ENCODE measurements around the gene ACMSD. TPM values are rescaled to one million over a fixed set of nuclear protein-coding genes. Genes with fewer than 3 reads are reported as not detected.

The ACMSD gene
- total and polyA plus RNA-seq, 2 donors (not counting 1 experiment from before 2014, with no cell fraction given) = not detected

DNA sequence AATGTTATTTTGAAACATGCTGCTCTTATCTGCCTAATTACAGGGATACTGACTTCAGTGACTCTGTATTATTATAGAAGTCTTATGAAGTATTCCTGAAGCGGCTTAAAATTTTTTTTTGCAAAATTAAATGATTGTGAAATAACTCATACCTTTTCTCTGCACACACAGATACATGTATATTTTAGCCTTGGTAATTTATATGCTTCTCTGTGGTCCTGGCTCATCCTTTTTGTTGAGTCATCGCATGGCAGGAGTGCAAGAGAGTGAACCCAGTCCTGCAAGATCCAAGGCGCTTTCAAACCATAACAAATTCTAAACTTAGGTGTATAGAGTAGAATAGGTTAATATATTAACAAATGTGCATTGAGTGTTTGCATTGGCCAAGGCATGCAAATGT is 88.8 kb downstream of the ACMSD start:
- peaks cover 2% of the 10 kb centered on the region for H4K20me1 ChIP-seq (ENCODE audit: control insufficient read depth, extremely low read depth, insufficient read depth, low read length)

DNA sequence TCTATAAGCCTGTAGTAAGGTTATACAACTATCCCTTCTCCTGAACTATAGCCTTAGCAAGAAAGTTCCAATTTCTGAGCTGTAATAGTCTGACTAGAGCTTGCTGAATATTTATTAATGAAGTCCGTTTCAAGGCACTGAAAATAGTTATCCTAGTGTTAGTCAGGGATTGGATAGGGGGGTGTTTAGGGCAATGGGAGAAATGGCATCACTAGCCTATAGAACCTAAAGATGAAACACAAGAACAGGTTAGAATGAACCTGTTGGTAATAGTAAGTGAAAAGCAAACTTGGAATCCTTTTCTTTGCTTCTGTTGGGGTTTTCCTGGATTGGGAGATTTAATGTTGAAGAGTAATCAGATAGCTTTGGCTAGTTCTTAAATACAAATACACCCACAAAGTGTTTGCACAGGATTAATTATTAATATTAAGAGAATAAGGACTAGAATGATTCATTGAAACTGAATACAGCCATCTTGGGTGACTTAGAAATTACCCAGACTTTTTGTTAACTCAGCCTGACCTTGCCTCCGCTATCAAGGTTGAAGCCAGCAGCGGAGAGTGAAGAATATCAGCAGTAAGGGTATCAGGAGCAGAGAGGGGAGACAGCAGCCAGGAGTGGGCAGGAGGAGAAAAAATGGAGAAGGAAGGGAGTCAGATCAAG is 94.6 kb downstream of the ACMSD start:
- no peak overlapping the region for H3K4me3 ChIP-seq (replicated peaks in 1 of 4; ENCODE audit: control extremely low read depth in 1 of 4, insufficient read depth in 1 of 4, low read depth in 3 of 4, low read length in 4 of 4)
- H2AFZ ChIP-seq (ENCODE audit: low read length) = no peak overlapping the region
- no peak overlapping the region for H3K27ac ChIP-seq (ENCODE audit: insufficient read depth, low read length)
- DNase-seq (ENCODE audit: low read depth in 2 of 2) = no peak
- H3K9ac ChIP-seq (ENCODE audit: insufficient read depth, low read length) = no peak overlapping the region
- no peaks in the 10 kb centered on the region for H3K27me3 ChIP-seq (ENCODE audit: control insufficient read depth, insufficient read depth, low read length)
- peaks cover 86% of the 10 kb centered on the region for H3K79me2 ChIP-seq (ENCODE audit: control insufficient read depth, insufficient read depth, low read length)
- H3K4me2 ChIP-seq (ENCODE audit: extremely low read depth, insufficient read depth, low read length) = no peak overlapping the region
- peaks cover 4% of the 10 kb centered on the region for H3K4me1 ChIP-seq (ENCODE audit: control insufficient read depth, extremely low read depth, insufficient read depth, low read length)
- no peaks in the 10 kb centered on the region for H4K20me1 ChIP-seq (ENCODE audit: control insufficient read depth, extremely low read depth, insufficient read depth, low read length)
- no peak for TF ChIP-seq EZH2 (IDR thresholded peaks at IDR 0.05; ENCODE audit: low read length, missing control alignments)
- TF ChIP-seq, protein P1, sequence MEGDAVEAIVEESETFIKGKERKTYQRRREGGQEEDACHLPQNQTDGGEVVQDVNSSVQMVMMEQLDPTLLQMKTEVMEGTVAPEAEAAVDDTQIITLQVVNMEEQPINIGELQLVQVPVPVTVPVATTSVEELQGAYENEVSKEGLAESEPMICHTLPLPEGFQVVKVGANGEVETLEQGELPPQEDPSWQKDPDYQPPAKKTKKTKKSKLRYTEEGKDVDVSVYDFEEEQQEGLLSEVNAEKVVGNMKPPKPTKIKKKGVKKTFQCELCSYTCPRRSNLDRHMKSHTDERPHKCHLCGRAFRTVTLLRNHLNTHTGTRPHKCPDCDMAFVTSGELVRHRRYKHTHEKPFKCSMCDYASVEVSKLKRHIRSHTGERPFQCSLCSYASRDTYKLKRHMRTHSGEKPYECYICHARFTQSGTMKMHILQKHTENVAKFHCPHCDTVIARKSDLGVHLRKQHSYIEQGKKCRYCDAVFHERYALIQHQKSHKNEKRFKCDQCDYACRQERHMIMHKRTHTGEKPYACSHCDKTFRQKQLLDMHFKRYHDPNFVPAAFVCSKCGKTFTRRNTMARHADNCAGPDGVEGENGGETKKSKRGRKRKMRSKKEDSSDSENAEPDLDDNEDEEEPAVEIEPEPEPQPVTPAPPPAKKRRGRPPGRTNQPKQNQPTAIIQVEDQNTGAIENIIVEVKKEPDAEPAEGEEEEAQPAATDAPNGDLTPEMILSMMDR (conservative IDR thresholded peaks at IDR 0.05 in 1 of 2, IDR thresholded peaks at IDR 0.05 in 1 of 2; ENCODE audit: low read depth in 1 of 2, low read length in 2 of 2) = no peak
- no peaks in the 10 kb centered on the region for H3K9me3 ChIP-seq (ENCODE audit: control insufficient read depth, insufficient read depth, low read depth, low read length)
- no peaks in the 10 kb centered on the region for H3K36me3 ChIP-seq (ENCODE audit: control insufficient read depth, insufficient read depth, low read length)

More for the DNA sequence above, 88.8 kb downstream of the ACMSD start:
- peaks cover 5% of the 10 kb centered on the region for H3K4me1 ChIP-seq (ENCODE audit: control insufficient read depth, extremely low read depth, insufficient read depth, low read length)
- H3K36me3 ChIP-seq (ENCODE audit: control insufficient read depth, insufficient read depth, low read length) = no peaks in the 10 kb centered on the region
- H3K4me2 ChIP-seq (ENCODE audit: extremely low read depth, insufficient read depth, low read length) = peak overlapping the region; percentile 52
- no peak overlapping the region for H3K9ac ChIP-seq (ENCODE audit: insufficient read depth, low read length)
- peak; percentile 20 to 55 for DNase-seq (ENCODE audit: low read depth in 2 of 2)
- no peak overlapping the region for H2AFZ ChIP-seq (ENCODE audit: low read length)
- H3K79me2 ChIP-seq (ENCODE audit: control insufficient read depth, insufficient read depth, low read length) = peaks cover 97% of the 10 kb centered on the region
- H3K4me3 ChIP-seq (replicated peaks in 1 of 4; ENCODE audit: control extremely low read depth in 1 of 4, insufficient read depth in 1 of 4, low read depth in 3 of 4, low read length in 4 of 4) = no peak overlapping the region
- no peak overlapping the region for H3K27ac ChIP-seq (ENCODE audit: insufficient read depth, low read length)
- no peaks in the 10 kb centered on the region for H3K9me3 ChIP-seq (ENCODE audit: control insufficient read depth, insufficient read depth, low read depth, low read length)
- TF ChIP-seq EZH2 (IDR thresholded peaks at IDR 0.05; ENCODE audit: low read length, missing control alignments) = no peak
- TF ChIP-seq, protein P1 (conservative IDR thresholded peaks at IDR 0.05 in 1 of 2, IDR thresholded peaks at IDR 0.05 in 1 of 2; ENCODE audit: low read depth in 1 of 2, low read length in 2 of 2) = no peak
- H3K27me3 ChIP-seq (ENCODE audit: control insufficient read depth, insufficient read depth, low read length) = no peaks in the 10 kb centered on the region

DNA sequence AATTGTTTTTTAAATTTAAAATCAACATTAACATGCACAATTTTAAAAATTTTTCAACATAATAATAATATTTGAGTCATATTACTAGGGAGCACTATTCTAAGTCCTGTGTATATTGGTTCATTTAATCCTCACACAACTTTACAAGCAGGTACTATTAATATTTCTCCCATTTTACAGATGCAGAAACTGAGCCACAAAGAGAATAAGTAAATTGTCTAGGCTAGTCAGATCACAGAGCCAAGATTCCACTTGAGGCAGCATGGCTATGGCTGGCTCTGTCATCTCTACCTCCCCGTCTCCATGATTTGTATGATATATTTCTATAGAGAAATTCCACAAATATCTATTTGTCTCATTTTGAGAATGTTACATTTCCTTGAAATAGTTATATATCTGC is 95.3 kb downstream of the ACMSD start:
- Histone ChIP-seq H3K27me3 (ENCODE audit: control insufficient read depth, insufficient read depth, low read length) (no peaks in the 10 kb centered on the region), H3K9ac (ENCODE audit: insufficient read depth, low read length) (no peak overlapping the region), H3K4me1 (ENCODE audit: control insufficient read depth, extremely low read depth, insufficient read depth, low read length) (peaks cover 4% of the 10 kb centered on the region), H2AFZ (ENCODE audit: low read length) (no peak overlapping the region), H3K79me2 (ENCODE audit: control insufficient read depth, insufficient read depth, low read length) (peaks cover 80% of the 10 kb centered on the region), H3K9me3 (ENCODE audit: control insufficient read depth, insufficient read depth, low read depth, low read length) (no peaks in the 10 kb centered on the region), H3K27ac (ENCODE audit: insufficient read depth, low read length) (no peak overlapping the region), H4K20me1 (ENCODE audit: control insufficient read depth, extremely low read depth, insufficient read depth, low read length) (no peaks in the 10 kb centered on the region), H3K4me2 (ENCODE audit: extremely low read depth, insufficient read depth, low read length) (no peak overlapping the region), H3K4me3 (replicated peaks in 1 of 4; ENCODE audit: control extremely low read depth in 1 of 4, insufficient read depth in 1 of 4, low read depth in 3 of 4, low read length in 4 of 4) (no peak overlapping the region), H3K36me3 (ENCODE audit: control insufficient read depth, insufficient read depth, low read length) (no peaks in the 10 kb centered on the region)
- no peak for TF ChIP-seq EZH2 (IDR thresholded peaks at IDR 0.05; ENCODE audit: low read length, missing control alignments)
- TF ChIP-seq, protein P1 (conservative IDR thresholded peaks at IDR 0.05 in 1 of 2, IDR thresholded peaks at IDR 0.05 in 1 of 2; ENCODE audit: low read depth in 1 of 2, low read length in 2 of 2) = no peak
- DNase-seq (ENCODE audit: low read depth in 2 of 2) = no peak

Data from fibroblast of lung (primary cell).